Tibial nerve (tissue), 3 donors: ENCODE measurements around the gene ZCCHC12.

Experiments used
- POLR2A ChIP-seq, 2 donors: fragments of 450-650 bp; IDR thresholded peaks; one replicate each; pipeline ENCODE4 v1.6.1; 2017; ENCODE audit warnings: antibody characterized with exemption in 2 of 2, mild to moderate bottlenecking in 2 of 2, moderate library complexity in 2 of 2
- TF ChIP-seq, protein P1 (sequence below), 5 experiments: fragments of 200-600 bp in 3 of 5; fragments of 450-650 bp in 2 of 5; sonication (generic) in 3 of 5; IDR thresholded peaks; one replicate each; pipeline ENCODE4 v1.5.1; 2016 to 2019; ENCODE audit warnings: antibody characterized with exemption in 5 of 5, mild to moderate bottlenecking in 3 of 5, moderate library complexity in 2 of 5

DNA sequence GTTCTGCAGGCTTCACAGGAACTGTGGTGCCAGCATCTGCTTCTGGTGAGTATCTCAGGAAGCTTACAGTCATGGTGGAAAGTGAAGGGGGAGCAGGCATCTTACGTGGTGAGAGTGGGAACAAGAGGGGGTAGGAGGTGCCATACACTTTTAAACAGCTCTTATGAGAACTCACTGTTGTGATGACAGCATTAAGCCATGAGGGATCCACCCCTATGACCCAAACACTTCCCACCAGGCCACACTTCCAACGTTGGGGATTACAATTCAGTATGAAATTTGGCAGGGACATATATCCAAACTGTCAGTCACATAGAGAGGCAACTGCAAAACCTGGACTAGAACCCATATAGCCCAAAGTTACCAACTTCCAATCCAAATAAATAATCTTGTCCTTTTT is 43.1 kb upstream of the ZCCHC12 start:
- TF ChIP-seq, protein P1, sequence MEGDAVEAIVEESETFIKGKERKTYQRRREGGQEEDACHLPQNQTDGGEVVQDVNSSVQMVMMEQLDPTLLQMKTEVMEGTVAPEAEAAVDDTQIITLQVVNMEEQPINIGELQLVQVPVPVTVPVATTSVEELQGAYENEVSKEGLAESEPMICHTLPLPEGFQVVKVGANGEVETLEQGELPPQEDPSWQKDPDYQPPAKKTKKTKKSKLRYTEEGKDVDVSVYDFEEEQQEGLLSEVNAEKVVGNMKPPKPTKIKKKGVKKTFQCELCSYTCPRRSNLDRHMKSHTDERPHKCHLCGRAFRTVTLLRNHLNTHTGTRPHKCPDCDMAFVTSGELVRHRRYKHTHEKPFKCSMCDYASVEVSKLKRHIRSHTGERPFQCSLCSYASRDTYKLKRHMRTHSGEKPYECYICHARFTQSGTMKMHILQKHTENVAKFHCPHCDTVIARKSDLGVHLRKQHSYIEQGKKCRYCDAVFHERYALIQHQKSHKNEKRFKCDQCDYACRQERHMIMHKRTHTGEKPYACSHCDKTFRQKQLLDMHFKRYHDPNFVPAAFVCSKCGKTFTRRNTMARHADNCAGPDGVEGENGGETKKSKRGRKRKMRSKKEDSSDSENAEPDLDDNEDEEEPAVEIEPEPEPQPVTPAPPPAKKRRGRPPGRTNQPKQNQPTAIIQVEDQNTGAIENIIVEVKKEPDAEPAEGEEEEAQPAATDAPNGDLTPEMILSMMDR (IDR thresholded peaks at IDR 0.05): no peak
- TF ChIP-seq POLR2A (IDR thresholded peaks at IDR 0.05): no peak
